HCT116 (cell line): ENCODE results near the gene EPC1. TPM values are rescaled to one million over a fixed set of nuclear protein-coding genes. Genes with fewer than 3 reads are reported as not detected.

Source experiments
- ATAC-seq: fragments of 200-7000 bp; cut with Tn5 transposase; 2 replicates; pipeline ENCODE4 v1.9.1; 2020; ENCODE audit warnings: mild to moderate bottlenecking, moderate library complexity
- BruUV-seq: library from RNA; stranded (reverse); fragments of 400-500 nt; replicated peaks from 2 replicates; lab custom pipeline; 2021; lab: Mats Ljungman, UMichigan
- CTCF ChIA-PET: fragments of 300-600 bp; sonication (Branson Sonifier 250); formaldehyde crosslinking; loops from one replicate; lab custom pipeline; 2021; ENCODE audit warnings: antibody characterized with exemption; lab: Charles Lee
- POLR2A ChIA-PET: fragments of 300-600, 350-600 bp; sonication (Branson Sonifier 250); formaldehyde crosslinking; loops from one replicate; lab custom pipeline; 2021; ENCODE audit warnings: antibody characterized with exemption; lab: Charles Lee
- RAD21 ChIA-PET, 2 experiments: fragments of 300-600 bp; sonication (Branson Sonifier 250); formaldehyde crosslinking; loops; one replicate each; lab custom pipeline; 2023; ENCODE audit warnings: low total read pairs in 2 of 2; ENCODE audit not compliant: uncharacterized antibody in 2 of 2, unreplicated experiment in 2 of 2, low non-redundant PET in 1 of 2; lab: Charles Lee
- DNase-seq: peaks from one replicate; pipeline ENCODE4 v3.0.0-alpha.2; 2010; ENCODE audit warnings: low read depth, low spot score
- H2AFZ ChIP-seq: fragments of 200-600 bp; shearing (Covaris generic), sonication (generic); 2 replicates; pipeline ENCODE4 v1.6.1; 2017; ENCODE audit warnings: low read depth, mixed run types, mixed read lengths, antibody characterized with exemption, low read length; ENCODE audit not compliant: poor library complexity, severe bottlenecking
- H3K27ac ChIP-seq: 2 replicates; pipeline ENCODE4 v1.5.1; 2012; ENCODE audit warnings: low read depth, low read length
- H3K27me3 ChIP-seq: fragments of 200-600 bp; sonication (generic); 2 replicates; pipeline ENCODE4 v1.6.1; 2016; ENCODE audit warnings: mixed run types, low read length, mixed read lengths; ENCODE audit not compliant: insufficient read depth
- H3K36me3 ChIP-seq, 2 experiments: fragments of 200-500 bp in 1 of 2; fragments of 200-600 bp in 1 of 2; sonication (Bioruptor generic) in 1 of 2; sonication (generic) in 1 of 2; 2 replicates each; pipeline versions ENCODE4 v1.5.1 to v1.6.1; 2014 to 2016; ENCODE audit warnings: low read length in 2 of 2, inconsistent platforms in 1 of 2, mixed read lengths in 1 of 2, mixed run types in 1 of 2; ENCODE audit not compliant: insufficient read depth in 2 of 2, control insufficient read depth in 1 of 2
- H3K4me1 ChIP-seq, 2 experiments: fragments of 200-600 bp in 1 of 2; sonication (generic) in 1 of 2; 2 replicates each; pipeline versions ENCODE4 v1.5.1 to v1.6.1; 2012 to 2017; ENCODE audit warnings: low read length in 2 of 2, inconsistent platforms in 1 of 2, mild to moderate bottlenecking in 1 of 2, mixed read lengths in 1 of 2, mixed run types in 1 of 2, moderate library complexity in 1 of 2; ENCODE audit not compliant: insufficient read depth in 2 of 2, control insufficient read depth in 1 of 2
- H3K4me2 ChIP-seq: fragments of 200-600 bp; sonication (generic); 2 replicates; pipeline ENCODE4 v1.6.1; 2017; ENCODE audit warnings: mixed run types, low read length, mixed read lengths
- H3K4me3 ChIP-seq, 2 experiments: fragments of 200-600 bp in 1 of 2; sonication (generic) in 1 of 2; replicated peaks in 1 of 2; 2 replicates each; pipeline ENCODE4 v1.5.1; 2011 to 2016; ENCODE audit warnings: low read length in 2 of 2, control low read depth in 1 of 2, low read depth in 1 of 2, mild to moderate bottlenecking in 1 of 2, mixed read lengths in 1 of 2, mixed run types in 1 of 2
- H3K79me2 ChIP-seq: fragments of 200-600 bp; sonication (generic); 2 replicates; pipeline ENCODE4 v1.6.1; 2017; ENCODE audit warnings: mild to moderate bottlenecking, mixed run types, low read length, moderate library complexity, mixed read lengths; ENCODE audit not compliant: insufficient read depth
- H3K9ac ChIP-seq: fragments of 200-600 bp; sonication (generic); 2 replicates; pipeline ENCODE4 v1.6.1; 2016; ENCODE audit warnings: low read length, mixed read lengths
- H3K9me2 ChIP-seq: fragments of 200-600 bp; sonication (generic), shearing (Covaris generic); 2 replicates; pipeline ENCODE4 v1.6.1; 2017; ENCODE audit warnings: mixed run types, mild to moderate bottlenecking, moderate library complexity; ENCODE audit not compliant: insufficient read depth
- H3K9me3 ChIP-seq, 2 experiments: fragments of 200-500 bp in 1 of 2; fragments of 200-600 bp in 1 of 2; sonication (Bioruptor generic) in 1 of 2; sonication (generic) in 1 of 2; 2 replicates each; pipeline ENCODE4 v1.6.1; 2014 to 2017; ENCODE audit warnings: low read length in 2 of 2, mixed read lengths in 2 of 2, inconsistent platforms in 1 of 2, low read depth in 1 of 2, mild to moderate bottlenecking in 1 of 2, mixed run types in 1 of 2, moderate library complexity in 1 of 2; ENCODE audit not compliant: control insufficient read depth in 1 of 2, insufficient read depth in 1 of 2
- H4K20me1 ChIP-seq: fragments of 200-600 bp; sonication (generic), shearing (Covaris generic); 2 replicates; pipeline ENCODE4 v1.6.1; 2017; ENCODE audit warnings: mixed run types, mild to moderate bottlenecking, moderate library complexity; ENCODE audit not compliant: insufficient read depth
- CEBPB ChIP-seq: IDR thresholded peaks from 2 replicates; pipeline ENCODE4 v1.6.1; 2012; ENCODE audit warnings: low read depth
- CTCF ChIP-seq, 3 experiments: fragments of 200-600 bp in 1 of 3; sonication (generic) in 1 of 3; IDR thresholded peaks in 2 of 3; conservative IDR thresholded peaks in 1 of 3; 2 replicates each; pipeline ENCODE4 v1.5.1; 2012 to 2017; ENCODE audit warnings: low read depth in 2 of 3, low read length in 2 of 3, antibody characterized with exemption in 1 of 3, borderline replicate concordance in 1 of 3, control low read depth in 1 of 3, mild to moderate bottlenecking in 1 of 3, mixed read lengths in 1 of 3, mixed run types in 1 of 3, moderate library complexity in 1 of 3; ENCODE audit not compliant: insufficient read depth in 1 of 3
- EGR1 ChIP-seq: IDR thresholded peaks from 2 replicates; pipeline ENCODE4 v1.6.1; 2012; ENCODE audit warnings: low read depth
- ELF1 ChIP-seq: IDR thresholded peaks from 2 replicates; pipeline ENCODE4 v1.6.1; 2012; ENCODE audit warnings: low read depth, borderline replicate concordance
- EZH2 ChIP-seq: fragments of 200-600 bp; sonication (generic); IDR thresholded peaks from 2 replicates; pipeline ENCODE4 v1.6.1; 2017; ENCODE audit warnings: antibody characterized with exemption, mixed run types
- EZH2phosphoT487 ChIP-seq: fragments of 200-600 bp; IDR thresholded peaks from 2 replicates; pipeline ENCODE4 v1.6.1; 2018; ENCODE audit warnings: antibody characterized with exemption, borderline replicate concordance
- FOSL1 ChIP-seq: IDR thresholded peaks from 2 replicates; pipeline ENCODE4 v1.6.1; 2012; ENCODE audit warnings: low read depth
- JUND ChIP-seq: IDR thresholded peaks from 2 replicates; pipeline ENCODE4 v1.6.1; 2012
- POLR2A ChIP-seq: IDR thresholded peaks from 2 replicates; pipeline ENCODE4 v1.7.0; 2011; ENCODE audit warnings: borderline replicate concordance; ENCODE audit not compliant: insufficient read depth, insufficient read length; ENCODE audit errors: extremely low read depth
- POLR2AphosphoS5 ChIP-seq: IDR thresholded peaks from 2 replicates; pipeline ENCODE4 v1.6.1; 2011; ENCODE audit warnings: mild to moderate bottlenecking, low read depth, low read length, moderate library complexity
- RAD21 ChIP-seq: IDR thresholded peaks from 2 replicates; pipeline ENCODE4 v1.6.1; 2012; ENCODE audit warnings: low read depth, mild to moderate bottlenecking
- REST ChIP-seq: IDR thresholded peaks from 2 replicates; pipeline ENCODE4 v1.6.1; 2012; ENCODE audit warnings: low read depth
- SIN3A ChIP-seq: IDR thresholded peaks from 2 replicates; pipeline ENCODE4 v1.6.1; 2012; ENCODE audit warnings: low read depth
- SP1 ChIP-seq: IDR thresholded peaks from 2 replicates; pipeline ENCODE4 v1.6.1; 2012; ENCODE audit warnings: low read depth
- SRF ChIP-seq: IDR thresholded peaks from 2 replicates; pipeline ENCODE4 v1.6.1; 2012; ENCODE audit warnings: low read depth
- TCF7L2 ChIP-seq: IDR thresholded peaks from 2 replicates; pipeline ENCODE4 v1.7.0; 2011; ENCODE audit warnings: borderline replicate concordance, inconsistent platforms; ENCODE audit not compliant: insufficient read depth, insufficient read length; ENCODE audit errors: extremely low read depth
- ZFX ChIP-seq: fragments of 450-650 bp; IDR thresholded peaks from 2 replicates; pipeline ENCODE4 v1.6.1; 2017
- ZNF274 ChIP-seq: fragments of 200-500 bp; sonication (Bioruptor generic); IDR thresholded peaks from 2 replicates; pipeline ENCODE4 v1.6.1; 2014; ENCODE audit warnings: mild to moderate bottlenecking, low read depth, low read length, inconsistent platforms
- intact Hi-C: fragments of 100-400 bp; cut with micrococcal nuclease; formaldehyde crosslinking; loops from 2 replicates; pipeline ENCODE4 v1.10.0; 2022
- total RNA-seq: library from RNA; stranded (reverse); gene quantifications from one replicate; pipeline ENCODE4 v1.2.1, GENCODE V29; 2021; ENCODE audit not compliant: unreplicated experiment

EPC1 gene
- total RNA-seq, 1 experiment from 2014 or later, result 20.1 TPM

- no peaks in the 10 kb centered on the region for H4K20me1 ChIP-seq
- ChIA-PET CTCF (no interaction called here), POLR2A (no interaction called here), RAD21 (no interaction called here)
- H3K27ac ChIP-seq, result no peak overlapping the region
- DNase-seq, result no peak
- H3K9me3 ChIP-seq, result no peaks in the 10 kb centered on the region
- TF ChIP-seq EZH2, result no peak
- no peak for TF ChIP-seq CTCF (IDR thresholded peaks at IDR 0.05 in 2 of 3, conservative IDR thresholded peaks at IDR 0.05 in 1 of 3; ENCODE audit: borderline replicate concordance in 1 of 3, insufficient read depth in 1 of 3, low read depth in 2 of 3, low read length in 2 of 3)
- no peak for TF ChIP-seq CEBPB
- TF ChIP-seq ELF1, result no peak
- TF ChIP-seq RAD21, result no peak
- no peak for TF ChIP-seq POLR2A
- no peak for TF ChIP-seq SP1
- TF ChIP-seq TCF7L2, result no peak
- no peak for TF ChIP-seq REST
- TF ChIP-seq ZNF274, result no peak
- TF ChIP-seq ZFX, result no peak
- TF ChIP-seq JUND, result no peak
- TF ChIP-seq EGR1, result no peak
- no peak for TF ChIP-seq EZH2phosphoT487
- no peak for TF ChIP-seq FOSL1
- TF ChIP-seq SIN3A, result no peak
- TF ChIP-seq SRF, result no peak
- no peak for TF ChIP-seq POLR2AphosphoS5
- no TSS peak for BruUV-seq
- H3K4me2 ChIP-seq, result no peak overlapping the region
- peaks cover 22 to 42% of the 10 kb centered on the region in 2 experiments; a peak in 3 of 4 replicates for H3K4me1 ChIP-seq
- intact Hi-C loops, result loop anchor here (5.0 kb wide), 1 partner anchor 66 kb away; the partner anchor contains the start of gene CCDC7
- H3K79me2 ChIP-seq, result peaks cover 12% of the 10 kb centered on the region; the same call in 1 of the 2 replicates
- H3K9me2 ChIP-seq, result no peaks in the 10 kb centered on the region
- H2AFZ ChIP-seq, result no peak overlapping the region
- no peaks in the 10 kb centered on the region for H3K27me3 ChIP-seq
- H3K4me3 ChIP-seq, result no peak overlapping the region
- H3K36me3 ChIP-seq, result no peaks in the 10 kb centered on the region
- no peak overlapping the region for H3K9ac ChIP-seq
- no peak for ATAC-seq
These were observed 34.2 kb upstream of the EPC1 start for GRCh38 chr10:32381165-32381564.
